Astrocyte of the spinal cord (primary cell): ENCODE measurements around the gene CBLB.

Experiments used
- DNase-seq: peaks from one replicate; pipeline ENCODE4 v3.0.0; 2011; ENCODE audit warnings: low read depth, low spot score
- H3K4me3 ChIP-seq: 2 replicates; pipeline ENCODE4 v1.5.1; 2011; ENCODE audit warnings: low read depth, mild to moderate bottlenecking, low read length, moderate library complexity
- CTCF ChIP-seq: IDR thresholded peaks from 2 replicates; pipeline ENCODE4 v1.5.1; 2012; ENCODE audit warnings: low read depth, mild to moderate bottlenecking, low read length, inconsistent platforms
- in situ Hi-C: cut with HindIII; loops from 2 replicates; pipeline ENCODE4 v1.10.0; 2017; ENCODE audit warnings: low sequenced_read_pairs

CBLB gene

GRCh38 chr3:105722943-105723556 is 145.8 kb downstream of the CBLB start:
- no peak for TF ChIP-seq CTCF
- no peak for DNase-seq
- in situ Hi-C loops: no loop called here
- no peak overlapping the region for H3K4me3 ChIP-seq

GRCh38 chr3:105719791-105720190 is 149.0 kb downstream of the CBLB start:
- no peak for DNase-seq
- in situ Hi-C loops: no loop called here
- H3K4me3 ChIP-seq: no peak overlapping the region
- no peak for TF ChIP-seq CTCF

GRCh38 chr3:105715372-105715771 is 153.4 kb downstream of the CBLB start:
- H3K4me3 ChIP-seq: no peak overlapping the region
- TF ChIP-seq CTCF: no peak
- peak; percentile 80 for DNase-seq
- in situ Hi-C loops: no loop called here

GRCh38 chr3:105714453-105714852 is 154.4 kb downstream of the CBLB start:
- DNase-seq: no peak
- no peak for TF ChIP-seq CTCF
- in situ Hi-C loops: no loop called here
- H3K4me3 ChIP-seq: no peak overlapping the region

- no peak for DNase-seq
- H3K4me3 ChIP-seq: no peak overlapping the region
- no peak for TF ChIP-seq CTCF
- in situ Hi-C loops: no loop called here
Measured at GRCh38 chr3:105708980-105709379, 159.8 kb downstream of the CBLB start.

- in situ Hi-C loops: no loop called here
- TF ChIP-seq CTCF: no peak
- H3K4me3 ChIP-seq: no peak overlapping the region
- no peak for DNase-seq
Measured at GRCh38 chr3:105707009-105707408, 161.8 kb downstream of the CBLB start.
